ENCODE results near the gene TMEM255B. TPM values are rescaled to one million over a fixed set of nuclear protein-coding genes. Genes with fewer than 3 reads are reported as not detected.

TMEM255B gene
- total RNA-seq, 2 donors from 2014 or later = 0.96 to 4.6 TPM

DNA sequence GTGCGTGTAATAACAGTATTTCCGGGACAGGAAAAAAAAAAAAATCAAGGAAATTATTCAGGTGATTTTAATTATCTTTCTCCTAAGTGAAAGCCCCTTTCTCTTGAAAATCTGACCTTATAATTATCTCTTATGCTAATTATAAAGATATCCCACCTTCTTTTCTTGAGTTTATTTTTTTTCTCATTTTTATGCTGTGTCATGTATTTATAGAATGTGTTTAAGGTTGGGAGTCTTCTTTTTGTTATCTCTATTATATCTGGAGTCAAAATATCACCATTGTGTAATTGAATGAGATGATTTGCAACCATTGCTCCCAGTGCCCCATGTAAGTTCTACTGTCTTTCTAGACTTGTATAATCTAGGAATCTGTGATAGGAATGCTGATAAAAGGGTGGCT is 3.0 kb downstream of the TMEM255B start:
- WGBS = 91% methylated on average over 2 of the region's 2 CpGs
- Histone ChIP-seq H3K27ac (no peak overlapping the region), H3K36me3 (no peaks in the 10 kb centered on the region), H3K4me1 (replicated peaks) (no peaks in the 10 kb centered on the region), H3K4me3 (no peak overlapping the region), H3K27me3 (replicated peaks; ENCODE audit: insufficient read depth) (no peaks in the 10 kb centered on the region), H3K9me3 (no peaks in the 10 kb centered on the region)
- TF ChIP-seq, protein P1, sequence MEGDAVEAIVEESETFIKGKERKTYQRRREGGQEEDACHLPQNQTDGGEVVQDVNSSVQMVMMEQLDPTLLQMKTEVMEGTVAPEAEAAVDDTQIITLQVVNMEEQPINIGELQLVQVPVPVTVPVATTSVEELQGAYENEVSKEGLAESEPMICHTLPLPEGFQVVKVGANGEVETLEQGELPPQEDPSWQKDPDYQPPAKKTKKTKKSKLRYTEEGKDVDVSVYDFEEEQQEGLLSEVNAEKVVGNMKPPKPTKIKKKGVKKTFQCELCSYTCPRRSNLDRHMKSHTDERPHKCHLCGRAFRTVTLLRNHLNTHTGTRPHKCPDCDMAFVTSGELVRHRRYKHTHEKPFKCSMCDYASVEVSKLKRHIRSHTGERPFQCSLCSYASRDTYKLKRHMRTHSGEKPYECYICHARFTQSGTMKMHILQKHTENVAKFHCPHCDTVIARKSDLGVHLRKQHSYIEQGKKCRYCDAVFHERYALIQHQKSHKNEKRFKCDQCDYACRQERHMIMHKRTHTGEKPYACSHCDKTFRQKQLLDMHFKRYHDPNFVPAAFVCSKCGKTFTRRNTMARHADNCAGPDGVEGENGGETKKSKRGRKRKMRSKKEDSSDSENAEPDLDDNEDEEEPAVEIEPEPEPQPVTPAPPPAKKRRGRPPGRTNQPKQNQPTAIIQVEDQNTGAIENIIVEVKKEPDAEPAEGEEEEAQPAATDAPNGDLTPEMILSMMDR (IDR thresholded peaks at IDR 0.05) = no peak
- TF ChIP-seq POLR2AphosphoS5 (IDR thresholded peaks at IDR 0.05) = no peak
- no peak for TF ChIP-seq POLR2A (IDR thresholded peaks at IDR 0.05)
- intact Hi-C loops (cut with DNase I) = no loop called here
- DNase-seq (ENCODE audit: low spot score) = no peak

DNA sequence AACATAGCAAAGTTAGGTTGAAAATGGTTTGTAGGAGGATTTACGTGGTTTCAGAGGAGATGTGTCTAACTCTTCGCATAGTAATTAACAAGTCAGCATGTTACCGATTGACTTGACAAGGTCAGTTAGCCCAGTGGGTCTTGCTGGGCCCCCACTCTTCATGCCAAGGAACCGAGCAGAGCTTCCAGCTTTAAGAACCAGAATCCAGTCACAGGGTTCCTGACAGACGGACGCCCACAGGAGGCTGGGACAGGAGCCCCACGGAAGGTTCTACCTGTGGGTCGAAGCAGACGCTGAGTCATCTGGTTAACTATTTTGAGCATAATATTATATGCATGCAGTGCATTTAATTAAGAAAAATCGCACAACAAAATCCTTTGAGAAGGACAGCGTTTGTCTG is 3.5 kb downstream of the TMEM255B start:
- no peak for TF ChIP-seq POLR2A (IDR thresholded peaks at IDR 0.05)
- DNase-seq (ENCODE audit: low spot score) = no peak
- intact Hi-C loops (cut with DNase I) = no loop called here
- 81% methylated on average over 11 of the region's 11 CpGs for WGBS
- H3K27ac ChIP-seq = no peak overlapping the region
- no peaks in the 10 kb centered on the region for H3K36me3 ChIP-seq
- no peaks in the 10 kb centered on the region for H3K4me1 ChIP-seq (replicated peaks)
- no peak overlapping the region for H3K4me3 ChIP-seq
- H3K27me3 ChIP-seq (replicated peaks; ENCODE audit: insufficient read depth) = no peaks in the 10 kb centered on the region
- no peaks in the 10 kb centered on the region for H3K9me3 ChIP-seq

DNA sequence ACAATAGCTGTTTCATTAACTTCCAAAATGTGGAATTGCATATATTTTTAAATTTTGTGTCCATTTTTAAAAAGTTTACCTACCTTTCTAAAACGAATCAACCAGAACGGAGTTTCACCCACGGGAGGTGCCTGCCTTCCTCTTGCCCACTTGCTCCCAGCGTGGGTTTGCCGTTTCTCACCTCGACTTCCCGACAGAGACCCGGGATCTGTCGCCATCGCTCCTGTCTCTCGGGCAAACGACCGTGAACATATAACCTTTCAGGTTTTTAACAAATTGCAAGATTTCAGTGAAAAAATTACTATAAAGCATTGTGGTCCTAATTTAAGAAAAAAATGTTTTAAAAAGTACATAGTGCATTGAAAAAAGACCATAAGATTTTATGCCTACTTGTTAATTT is 4.2 kb downstream of the TMEM255B start:
- Histone ChIP-seq H3K36me3 (no peaks in the 10 kb centered on the region), H3K4me3 (no peak overlapping the region), H3K27ac (no peak overlapping the region), H3K9me3 (no peaks in the 10 kb centered on the region), H3K4me1 (replicated peaks) (no peaks in the 10 kb centered on the region), H3K27me3 (replicated peaks; ENCODE audit: insufficient read depth) (no peaks in the 10 kb centered on the region)
- DNase-seq (ENCODE audit: low spot score) = no peak
- intact Hi-C loops (cut with DNase I) = no loop called here
- 84% methylated on average over 13 of the region's 13 CpGs for WGBS
- TF ChIP-seq, protein P1 (IDR thresholded peaks at IDR 0.05) = no peak
- no peak for TF ChIP-seq POLR2AphosphoS5 (IDR thresholded peaks at IDR 0.05)
- TF ChIP-seq POLR2A (IDR thresholded peaks at IDR 0.05) = no peak

DNA sequence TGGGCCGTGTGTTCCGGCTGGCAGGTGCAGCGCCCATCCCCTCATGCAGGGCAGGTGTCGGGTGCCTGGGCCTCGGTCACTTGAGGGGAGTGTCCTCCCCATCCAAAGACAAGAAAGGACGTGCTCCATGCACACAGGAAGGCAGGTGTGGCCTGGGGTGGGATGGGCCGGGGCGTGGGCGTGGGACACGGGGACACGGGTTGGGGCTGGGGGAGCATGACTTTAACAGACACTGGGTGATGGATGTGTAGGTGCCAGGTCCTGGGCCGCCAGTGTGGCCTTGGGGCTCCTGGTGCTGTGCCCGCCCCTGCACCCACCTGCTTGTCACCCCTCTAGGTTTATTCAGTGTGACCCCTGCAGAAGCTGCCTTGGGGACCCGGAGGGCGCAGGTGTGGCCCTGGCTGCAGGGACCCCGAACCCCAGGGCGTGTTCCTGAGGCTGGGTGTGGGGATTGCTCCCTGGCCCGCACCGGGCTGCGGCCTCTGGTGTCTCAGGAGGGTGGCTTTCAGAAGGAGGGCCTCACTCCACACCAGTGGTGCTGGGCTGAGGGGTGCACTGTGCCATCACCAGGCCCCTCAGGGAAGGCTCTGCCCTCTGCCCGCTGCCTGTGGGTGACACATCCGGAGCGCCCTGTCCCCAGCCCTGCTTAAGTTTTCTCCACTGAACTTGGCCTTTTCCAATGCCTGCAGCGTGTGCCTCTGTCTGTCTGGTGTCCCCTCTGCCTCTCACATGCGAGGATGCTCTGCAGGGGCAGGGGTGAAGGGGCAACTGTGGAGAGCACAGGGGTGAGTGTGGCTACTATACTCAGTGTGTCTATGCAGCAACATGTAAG is 5.2 kb downstream of the TMEM255B start:
- 81% methylated on average over 24 of the region's 25 CpGs for WGBS
- intact Hi-C loops (cut with DNase I) = no loop called here

DNA sequence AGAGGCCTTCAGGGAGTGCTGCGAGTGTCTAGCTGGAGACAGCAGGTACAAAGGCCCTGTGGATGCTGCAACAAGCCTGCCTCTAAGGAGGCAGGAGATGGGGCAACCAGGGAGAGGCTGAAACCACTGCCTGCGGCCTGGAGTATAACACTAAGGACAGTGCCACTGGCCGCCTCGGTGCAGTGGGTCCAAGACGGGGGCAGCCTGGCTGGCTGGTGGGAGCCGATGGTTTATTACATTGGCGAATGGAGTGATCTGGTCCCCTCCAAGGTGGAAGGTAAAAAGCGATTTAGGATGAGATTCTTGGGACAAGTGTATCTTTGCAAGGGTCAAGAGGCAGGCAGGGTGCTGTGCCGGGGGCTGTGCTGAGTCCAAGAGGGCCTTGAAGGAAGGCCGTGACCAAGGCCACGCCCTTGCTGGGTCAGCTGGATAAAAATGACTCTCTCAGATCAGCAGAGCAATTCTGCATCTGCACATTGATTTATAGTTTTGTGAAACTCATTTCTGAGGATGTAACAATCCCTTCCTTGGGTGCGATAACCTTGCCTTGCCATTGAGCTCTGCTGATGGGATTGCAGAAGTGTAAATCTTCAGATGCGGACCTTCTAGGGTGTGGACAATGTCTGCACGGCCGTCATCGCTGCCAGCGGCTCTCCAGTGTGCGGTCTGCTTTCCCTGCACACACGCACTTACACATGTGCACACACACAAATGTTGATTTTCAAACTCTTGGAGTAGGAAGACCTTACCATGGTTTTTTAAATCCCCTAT is 6.0 kb downstream of the TMEM255B start:
- Histone ChIP-seq H3K27me3 (replicated peaks; ENCODE audit: insufficient read depth) (no peaks in the 10 kb centered on the region), H3K4me3 (no peak overlapping the region), H3K9me3 (no peaks in the 10 kb centered on the region), H3K4me1 (replicated peaks) (no peaks in the 10 kb centered on the region), H3K36me3 (no peaks in the 10 kb centered on the region), H3K27ac (no peak overlapping the region)
- intact Hi-C loops (cut with DNase I) = no loop called here
- WGBS = 89% methylated on average over 19 of the region's 19 CpGs
- TF ChIP-seq POLR2AphosphoS5 (IDR thresholded peaks at IDR 0.05) = no peak
- no peak for TF ChIP-seq POLR2A (IDR thresholded peaks at IDR 0.05)
- TF ChIP-seq, protein P1 (IDR thresholded peaks at IDR 0.05) = no peak
- DNase-seq (ENCODE audit: low spot score) = no peak

More for the DNA sequence above, 5.2 kb downstream of the TMEM255B start:
- H3K36me3 ChIP-seq = no peaks in the 10 kb centered on the region
- no peaks in the 10 kb centered on the region for H3K4me1 ChIP-seq (replicated peaks)
- no peak for DNase-seq (ENCODE audit: low spot score)
- no peak overlapping the region for H3K4me3 ChIP-seq
- no peak overlapping the region for H3K27ac ChIP-seq
- H3K27me3 ChIP-seq (replicated peaks; ENCODE audit: insufficient read depth) = no peaks in the 10 kb centered on the region
- no peaks in the 10 kb centered on the region for H3K9me3 ChIP-seq
- TF ChIP-seq, protein P1 (IDR thresholded peaks at IDR 0.05) = no peak
- no peak for TF ChIP-seq POLR2AphosphoS5 (IDR thresholded peaks at IDR 0.05)
- no peak for TF ChIP-seq POLR2A (IDR thresholded peaks at IDR 0.05)

Data from prostate gland (tissue), 2 donors.